ENCODE results near the gene USP47.
A peak's percentile ranks its signal among the peaks of the same experiment; 100 is the strongest.
"Not testable (repeated sequence)": the region's sequence is repeated elsewhere in the genome, so short reads cannot be mapped to it uniquely, and the experiment has no call there.

Gene USP47

DNA sequence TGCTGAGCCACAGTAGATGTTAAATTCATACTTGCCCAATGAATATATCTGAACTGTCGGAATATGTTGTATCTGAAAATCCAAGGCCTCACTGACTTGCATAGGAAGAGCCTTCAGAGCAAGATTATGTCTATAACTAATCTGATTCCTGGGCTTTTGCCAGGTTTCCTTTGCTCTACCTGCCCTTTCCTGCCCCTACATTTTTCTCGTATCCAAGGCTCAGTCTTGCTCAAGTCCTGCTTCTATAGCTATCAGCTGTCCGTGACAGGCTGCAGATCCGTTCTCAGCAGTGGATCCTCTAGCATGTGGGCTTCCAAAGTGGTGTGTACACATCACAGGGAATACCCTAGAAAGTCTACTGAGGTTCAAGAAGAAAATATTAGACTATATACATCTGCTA is 18.8 kb upstream of the USP47 start:
- no peak for DNase-seq (ENCODE audit: low read depth in 2 of 2)

- DNase-seq (ENCODE audit: low read depth in 2 of 2), result no peak
Observed at GRCh38 chr11:11826260-11826659, 15.5 kb upstream of the USP47 start.

GRCh38 chr11:11827272-11827671 is 14.5 kb upstream of the USP47 start:
- no peak for DNase-seq (ENCODE audit: low read depth in 2 of 2)

DNA sequence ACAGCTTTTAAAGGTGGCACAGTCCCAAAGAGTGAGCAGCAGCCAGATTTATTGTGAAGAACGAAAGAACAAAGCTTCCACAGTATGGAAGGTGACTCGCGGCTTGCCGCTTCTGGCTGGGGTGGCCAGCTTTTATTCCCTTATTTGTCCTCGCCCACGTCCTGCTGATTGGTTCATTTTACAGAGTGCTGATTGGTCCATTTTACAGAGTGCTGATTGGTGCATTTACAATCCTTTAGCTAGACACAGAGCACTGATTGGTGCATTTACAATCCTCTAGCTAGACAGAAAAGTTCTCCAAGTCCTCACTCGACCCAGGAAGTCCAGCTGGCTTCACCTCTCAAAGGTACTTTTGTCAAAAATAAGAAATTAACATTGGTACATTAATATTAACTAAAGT is 10.4 kb upstream of the USP47 start:
- not testable (repeated sequence) for DNase-seq (ENCODE audit: low read depth in 2 of 2)

DNA sequence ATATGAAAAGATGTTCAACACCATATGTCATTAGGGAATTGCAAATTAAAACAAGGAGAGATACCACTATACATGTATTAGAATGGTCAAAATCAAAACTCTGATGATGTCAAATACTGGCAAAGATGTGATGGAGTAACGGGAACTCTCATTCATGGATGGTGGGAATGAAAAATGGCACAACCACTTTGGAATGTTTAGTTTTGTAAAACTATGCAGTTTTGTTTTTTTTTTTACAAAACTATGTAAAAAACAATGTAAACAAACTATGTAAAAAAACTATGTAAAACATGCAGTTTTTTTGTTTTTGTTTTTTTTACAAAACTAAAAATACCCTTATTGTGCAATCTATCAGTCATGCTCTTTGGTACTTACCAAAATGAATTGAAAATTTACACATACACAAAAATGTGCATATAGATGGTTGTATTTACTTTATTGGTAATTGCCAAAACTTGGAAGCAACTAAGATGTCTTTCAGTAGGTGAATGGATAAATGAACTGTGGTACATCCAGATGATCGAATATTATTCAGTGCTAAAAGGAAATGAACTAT is 5.0 kb upstream of the USP47 start:
- DNase-seq (ENCODE audit: low read depth in 2 of 2), result no peak

DNA sequence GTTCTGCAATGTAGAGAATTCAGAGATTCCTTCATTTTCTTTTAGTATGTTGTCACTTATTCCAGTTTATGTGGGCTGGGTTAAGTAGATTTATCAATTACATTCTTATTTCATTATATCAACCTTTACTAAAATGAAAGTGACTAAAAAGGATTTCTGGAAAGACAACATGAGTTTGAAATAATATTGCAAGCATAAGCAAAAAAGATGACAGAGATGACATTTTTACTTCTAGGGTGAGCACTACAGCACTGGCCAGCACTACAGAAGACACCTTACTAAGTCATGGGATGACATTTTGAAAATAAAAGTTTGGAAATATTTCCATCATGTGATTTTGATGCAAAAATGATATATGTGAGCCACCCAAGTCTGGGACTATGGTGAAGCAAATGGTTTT is 2.1 kb upstream of the USP47 start:
- DNase-seq (ENCODE audit: low read depth in 2 of 2), result no peak

DNA sequence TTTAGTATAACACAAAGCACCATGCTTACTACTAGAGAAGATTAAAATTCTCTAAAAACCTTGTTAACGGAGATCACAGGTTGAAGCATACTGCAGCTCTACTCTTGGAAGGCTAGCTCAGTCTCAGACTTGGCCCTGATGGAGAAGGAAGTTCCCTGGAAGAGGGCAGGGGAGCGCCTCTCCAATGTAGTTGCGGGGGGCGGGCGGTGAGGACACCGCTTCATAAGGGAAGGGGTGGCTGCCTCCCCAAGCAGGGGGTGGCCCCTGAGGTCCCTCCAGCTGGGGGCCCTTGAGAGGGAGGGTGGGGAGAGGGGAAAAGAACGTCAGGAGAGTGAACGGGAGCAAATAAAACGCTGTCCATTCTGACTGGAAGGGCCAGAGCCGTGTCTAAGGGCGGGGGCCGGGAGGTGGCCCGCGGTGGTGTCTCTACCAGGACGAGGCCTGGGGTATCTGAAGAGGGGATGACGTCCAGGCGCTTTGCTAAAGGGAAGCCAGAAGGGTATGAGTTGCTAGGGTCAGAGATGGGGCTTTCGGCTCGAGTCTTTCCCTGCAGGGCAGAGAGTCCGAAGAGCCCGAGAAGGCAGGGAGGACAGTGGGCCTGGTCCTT is 553 bp upstream of the USP47 start:
- peak in 1 of 2 donors; percentile 2 for DNase-seq (ENCODE audit: low read depth in 2 of 2)

GRCh38 chr11:11842421-11843008 is 743 bp downstream of the USP47 start:
- peak; percentile 12 to 39 for DNase-seq (ENCODE audit: low read depth in 2 of 2)

DNA sequence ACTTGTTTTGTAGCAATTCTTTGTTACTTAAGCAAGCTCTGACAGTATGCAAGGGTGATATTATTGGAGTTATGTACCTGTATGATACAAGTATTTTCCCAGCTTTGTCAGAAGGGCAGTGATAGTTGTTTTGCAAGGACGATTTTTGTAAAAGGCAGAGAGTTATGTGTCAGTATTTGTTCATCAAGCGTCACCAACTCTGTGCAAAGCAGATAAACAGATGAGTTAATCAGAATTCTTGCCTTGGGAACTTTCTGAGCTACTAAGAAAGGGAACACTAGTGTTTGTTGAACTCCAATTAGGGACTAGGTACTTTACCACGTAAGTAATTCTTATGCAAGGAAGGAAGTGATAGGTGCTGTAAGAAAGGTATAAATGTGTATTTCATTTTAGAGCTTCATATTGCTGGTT is 1.4 kb downstream of the USP47 start:
- DNase-seq (ENCODE audit: low read depth in 2 of 2), result no peak

GRCh38 chr11:11843642-11844041 is 1.9 kb downstream of the USP47 start:
- DNase-seq (ENCODE audit: low read depth in 2 of 2), result no peak

GRCh38 chr11:11844272-11844671 is 2.5 kb downstream of the USP47 start:
- DNase-seq (ENCODE audit: low read depth in 2 of 2), result no peak

GRCh38 chr11:11845071-11845470 is 3.3 kb downstream of the USP47 start:
- DNase-seq (ENCODE audit: low read depth in 2 of 2), result no peak

DNA sequence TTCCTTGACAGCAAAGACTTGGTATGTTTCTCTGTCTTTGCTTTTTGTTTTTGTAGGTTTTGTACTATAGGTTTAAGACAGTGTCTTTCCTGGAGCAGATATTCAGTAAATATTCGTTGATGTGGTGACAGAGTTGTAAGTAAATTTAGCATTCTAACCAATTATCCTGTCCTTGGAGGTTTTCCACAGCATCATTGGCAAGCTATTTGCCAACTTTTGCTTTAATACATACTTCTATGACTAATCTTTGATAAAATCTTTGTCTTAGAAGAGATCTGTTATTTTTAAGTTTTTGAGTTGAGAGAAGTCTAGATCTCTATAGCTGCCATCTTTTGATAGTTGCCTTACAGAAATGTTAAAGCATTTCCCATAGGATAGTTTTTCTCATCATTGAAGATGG is 3.8 kb downstream of the USP47 start:
- no peak for DNase-seq (ENCODE audit: low read depth in 2 of 2)

- no peak for DNase-seq (ENCODE audit: low read depth in 2 of 2)
Observed at GRCh38 chr11:11847082-11847481, 5.3 kb downstream of the USP47 start.

DNA sequence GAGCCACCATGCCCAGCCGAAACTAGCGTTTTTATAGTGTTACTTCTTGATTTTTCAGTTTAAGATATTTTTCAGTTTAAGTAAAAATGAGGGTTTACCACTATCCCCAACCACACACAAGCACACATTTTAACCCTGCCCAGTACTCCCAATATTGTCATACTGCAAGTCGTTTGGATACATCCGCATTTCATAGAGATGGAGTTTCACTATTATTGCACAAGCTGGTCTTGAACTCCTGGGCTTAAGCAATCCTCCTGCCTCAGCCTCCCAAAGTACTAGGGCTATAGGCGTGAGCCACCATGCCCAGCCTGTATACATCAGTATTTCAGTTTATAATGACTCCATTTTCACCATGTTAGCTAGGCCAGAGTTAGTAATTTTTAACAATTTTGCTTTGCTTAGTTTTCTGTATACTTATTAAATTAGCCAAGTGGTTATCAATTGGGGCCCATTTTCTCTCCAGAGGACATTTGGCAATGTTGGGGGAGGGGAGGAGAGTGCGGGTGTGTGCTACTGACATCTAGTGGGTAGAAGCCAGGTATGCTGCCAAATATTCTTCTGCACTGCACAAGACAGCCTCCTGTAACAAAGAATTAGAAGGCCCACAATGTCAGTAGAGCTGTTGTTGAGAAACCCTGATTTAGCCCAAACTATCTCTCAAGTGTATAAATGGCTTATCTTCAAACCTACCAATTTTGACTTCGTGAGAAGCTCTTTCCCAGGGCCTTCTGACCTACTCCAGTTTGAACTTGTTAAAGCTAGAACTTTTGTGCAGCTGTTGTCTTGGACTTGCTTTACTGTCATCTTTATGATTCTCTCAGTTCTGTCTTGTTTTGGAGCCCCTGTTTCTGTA is 7.3 kb downstream of the USP47 start:
- no peak for DNase-seq (ENCODE audit: low read depth in 2 of 2)

DNA sequence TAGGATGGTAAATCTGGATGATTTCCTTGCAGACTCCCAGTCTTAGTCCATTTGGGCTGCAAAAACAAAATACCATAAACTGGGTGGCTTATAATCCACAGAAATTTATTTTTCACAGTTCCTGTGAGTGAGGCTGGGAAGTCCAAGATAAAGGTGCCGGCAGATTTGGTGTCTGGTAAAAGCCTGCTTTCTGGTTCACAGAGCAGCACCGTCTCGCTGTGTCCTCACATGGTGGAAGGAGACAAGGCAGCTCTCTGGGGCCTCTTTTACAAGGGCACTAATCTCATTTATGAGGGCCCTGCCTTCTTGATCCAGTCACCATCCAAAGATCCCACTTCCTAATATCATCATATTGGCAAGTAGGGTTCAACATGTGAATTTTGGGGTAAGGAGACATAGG is 8.9 kb downstream of the USP47 start:
- no peak for DNase-seq (ENCODE audit: low read depth in 2 of 2)

- DNase-seq (ENCODE audit: low read depth in 2 of 2), result no peak
Observed at GRCh38 chr11:11856638-11857037, 14.9 kb downstream of the USP47 start.

- no peak for DNase-seq (ENCODE audit: low read depth in 2 of 2)
Observed at GRCh38 chr11:11857769-11858168, 16.0 kb downstream of the USP47 start.

DNA sequence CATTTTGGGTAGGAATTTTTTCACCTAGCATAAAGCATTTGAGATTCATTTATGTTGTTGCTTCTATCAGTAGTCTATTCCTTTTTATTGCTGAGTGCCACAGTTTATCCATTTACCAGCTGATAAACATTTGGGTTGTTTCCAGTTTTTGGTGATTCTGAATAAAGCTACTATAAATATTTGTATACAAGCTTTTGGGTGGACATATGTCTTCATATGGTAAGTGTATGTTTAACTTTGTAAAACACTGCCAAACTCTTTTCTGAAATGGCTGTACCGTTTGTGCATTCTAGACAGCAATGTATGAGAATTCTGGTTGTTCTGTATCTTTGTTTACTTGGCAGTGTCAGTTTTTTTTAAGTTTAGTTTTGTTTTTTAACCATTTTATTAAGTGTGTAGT is 16.9 kb downstream of the USP47 start:
- no peak for DNase-seq (ENCODE audit: low read depth in 2 of 2)

DNA sequence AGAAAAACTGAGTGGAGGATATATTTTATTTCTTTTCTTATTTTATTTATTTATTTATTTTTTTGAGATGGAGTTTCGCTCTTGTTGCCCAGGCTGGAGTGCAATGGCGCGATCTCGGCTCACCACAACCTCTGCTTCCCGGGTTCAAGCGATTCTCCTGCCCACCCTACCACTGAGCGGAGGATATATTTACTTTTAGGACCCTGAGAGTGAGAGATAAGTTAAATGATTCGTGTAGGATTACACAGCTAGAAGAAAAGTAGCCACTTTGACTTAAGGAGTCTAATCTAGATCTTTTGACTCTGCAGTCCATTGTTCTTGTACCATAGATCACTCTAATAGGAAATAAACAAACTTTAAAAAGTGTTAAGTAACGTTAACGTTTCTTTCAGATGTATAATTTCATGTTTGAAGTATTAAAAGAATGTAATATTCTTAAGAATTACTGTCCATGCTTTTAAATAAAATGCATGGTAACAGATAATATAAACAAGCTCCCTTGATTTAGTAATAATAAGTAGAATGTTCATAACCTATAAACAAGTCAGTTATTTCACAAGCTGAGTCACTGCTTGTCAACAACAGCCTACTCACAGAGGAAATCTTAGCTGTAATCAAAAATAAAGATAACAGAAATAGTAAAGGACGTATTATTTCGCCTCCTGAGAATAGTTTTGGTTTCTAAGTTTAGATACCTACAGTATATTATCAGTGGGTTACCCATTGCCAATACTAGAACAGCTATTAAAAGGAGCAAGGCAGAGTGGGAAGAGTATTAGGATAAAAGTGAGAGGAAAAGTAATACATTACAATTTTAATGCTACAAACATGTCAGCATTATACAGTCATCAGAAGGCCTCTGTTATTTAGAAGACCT is 18.6 kb downstream of the USP47 start:
- no peak for DNase-seq (ENCODE audit: low read depth in 2 of 2)

DNA sequence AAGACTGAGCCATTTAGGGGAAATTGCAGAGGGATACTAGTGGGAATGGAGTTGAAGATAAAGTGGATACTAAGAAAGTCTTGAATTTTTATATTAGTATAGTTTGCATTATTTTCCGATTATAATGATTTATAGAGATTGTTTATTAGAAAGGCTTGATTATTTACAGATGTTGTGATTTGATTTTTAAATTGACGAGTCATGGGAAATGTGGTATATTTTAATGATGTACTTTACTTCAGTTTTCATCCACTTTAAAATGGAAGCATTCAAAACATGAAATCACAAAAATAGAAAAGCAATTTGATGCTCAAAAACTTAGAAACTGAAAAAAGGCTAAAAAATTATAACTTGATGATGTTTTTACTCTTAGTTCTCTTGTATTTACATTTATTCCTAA is 21.2 kb downstream of the USP47 start:
- no peak for DNase-seq (ENCODE audit: low read depth in 2 of 2)

GRCh38 chr11:11864332-11864731 is 22.6 kb downstream of the USP47 start:
- no peak for DNase-seq (ENCODE audit: low read depth in 2 of 2)
